LNCaP clone FGC (cell line): ENCODE results near the gene THBS2.
"Not testable (repeated sequence)": the region's sequence is repeated elsewhere in the genome, so short reads cannot be mapped to it uniquely, and the experiment has no call there.

Source experiments
- DNase-seq: peaks from one replicate; pipeline ENCODE4 v3.0.0-alpha.2; 2011; ENCODE audit warnings: low read depth
- H3K4me3 ChIP-seq: 2 replicates; pipeline ENCODE4 v1.5.1; 2011; ENCODE audit warnings: mild to moderate bottlenecking, low read depth, low read length, control low read depth
- TF ChIP-seq, protein P1 (sequence below): IDR thresholded peaks from 2 replicates; pipeline ENCODE4 v1.5.1; 2012; ENCODE audit warnings: mild to moderate bottlenecking; ENCODE audit not compliant: control insufficient read depth, insufficient read depth; ENCODE audit errors: extremely low read depth

THBS2 gene

DNA sequence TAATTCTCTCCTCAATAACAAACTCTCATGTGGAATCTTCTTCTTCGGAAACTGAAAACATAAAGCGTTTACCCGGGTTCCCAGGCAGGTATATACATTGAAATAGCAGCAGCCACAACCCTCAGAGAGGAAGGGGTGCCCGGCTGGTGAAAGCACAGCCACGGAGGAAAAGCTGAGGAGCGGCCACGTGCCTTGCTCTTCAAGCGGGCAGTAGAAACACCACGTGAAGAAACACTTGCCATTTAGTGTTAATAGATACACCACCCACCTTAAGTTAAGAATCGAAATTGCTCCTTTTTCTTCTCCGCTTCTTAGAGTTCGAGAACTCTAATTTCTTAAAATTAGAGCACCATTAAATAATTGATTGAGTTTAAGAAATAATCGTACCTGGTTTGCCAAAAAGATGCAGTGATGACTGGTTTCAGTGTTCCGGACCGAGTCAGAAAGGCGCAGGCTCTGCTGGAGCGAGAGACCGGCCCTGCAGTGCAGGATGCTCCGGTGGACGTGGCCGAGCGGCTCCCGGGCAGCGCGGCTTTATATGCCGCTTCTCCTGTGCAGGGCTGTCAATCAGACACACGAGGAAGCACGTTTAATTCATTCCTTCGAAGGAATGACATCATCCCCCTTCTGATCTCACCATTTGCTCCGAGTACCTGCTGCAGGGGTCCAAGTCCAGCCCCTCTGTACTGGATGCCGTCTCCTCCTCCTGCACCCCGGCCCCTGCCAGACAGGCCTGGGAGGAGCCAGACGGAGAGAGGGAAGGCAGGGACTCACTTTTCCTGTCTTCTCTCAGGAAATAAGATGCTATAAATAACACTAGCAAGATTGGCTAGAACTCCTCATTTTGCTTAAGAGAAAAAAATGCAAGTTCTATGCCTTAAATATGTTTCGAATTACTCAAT lies at the start of gene THBS2:
THBS2 (minus strand) TSS at position 510 of the 902 bp plus-strand sequence. CDS start 3,062 bp downstream, outside the sequence.
- TF ChIP-seq, protein P1, sequence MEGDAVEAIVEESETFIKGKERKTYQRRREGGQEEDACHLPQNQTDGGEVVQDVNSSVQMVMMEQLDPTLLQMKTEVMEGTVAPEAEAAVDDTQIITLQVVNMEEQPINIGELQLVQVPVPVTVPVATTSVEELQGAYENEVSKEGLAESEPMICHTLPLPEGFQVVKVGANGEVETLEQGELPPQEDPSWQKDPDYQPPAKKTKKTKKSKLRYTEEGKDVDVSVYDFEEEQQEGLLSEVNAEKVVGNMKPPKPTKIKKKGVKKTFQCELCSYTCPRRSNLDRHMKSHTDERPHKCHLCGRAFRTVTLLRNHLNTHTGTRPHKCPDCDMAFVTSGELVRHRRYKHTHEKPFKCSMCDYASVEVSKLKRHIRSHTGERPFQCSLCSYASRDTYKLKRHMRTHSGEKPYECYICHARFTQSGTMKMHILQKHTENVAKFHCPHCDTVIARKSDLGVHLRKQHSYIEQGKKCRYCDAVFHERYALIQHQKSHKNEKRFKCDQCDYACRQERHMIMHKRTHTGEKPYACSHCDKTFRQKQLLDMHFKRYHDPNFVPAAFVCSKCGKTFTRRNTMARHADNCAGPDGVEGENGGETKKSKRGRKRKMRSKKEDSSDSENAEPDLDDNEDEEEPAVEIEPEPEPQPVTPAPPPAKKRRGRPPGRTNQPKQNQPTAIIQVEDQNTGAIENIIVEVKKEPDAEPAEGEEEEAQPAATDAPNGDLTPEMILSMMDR: no peak
- H3K4me3 ChIP-seq: no peak within 1 kb of the TSS
- DNase-seq: no peak

DNA sequence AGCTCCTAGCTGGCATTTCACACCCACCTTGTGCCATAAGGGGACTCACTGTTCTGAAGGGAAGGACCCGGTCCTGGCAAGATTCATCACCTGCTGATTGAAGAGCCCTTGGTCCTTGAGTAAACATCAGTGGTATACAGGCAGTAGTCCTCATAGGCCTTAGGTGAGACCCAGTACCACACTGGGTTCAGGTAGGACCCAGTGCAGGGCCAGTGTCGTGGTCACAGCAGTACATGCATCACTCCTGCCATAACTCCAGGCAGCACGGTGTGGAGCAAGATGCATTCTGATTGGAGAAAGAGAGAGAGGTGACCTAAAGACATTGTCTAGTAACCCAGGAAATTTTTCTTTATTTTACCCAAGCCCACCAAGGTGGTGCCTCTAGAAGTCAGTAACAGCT lies 49.1 kb upstream of the THBS2 start:
- H3K4me3 ChIP-seq: no peak overlapping the region
- TF ChIP-seq, protein P1: no peak
- DNase-seq: no peak

GRCh38 chr6:169302255-169302654 lies 48.6 kb upstream of the THBS2 start:
- no peak overlapping the region for H3K4me3 ChIP-seq
- TF ChIP-seq, protein P1: no peak

GRCh38 chr6:169300916-169301315 lies 47.3 kb upstream of the THBS2 start:
- no peak overlapping the region for H3K4me3 ChIP-seq
- no peak for DNase-seq
- TF ChIP-seq, protein P1: no peak

More at GRCh38 chr6:169302255-169302654, 48.6 kb upstream of the THBS2 start:
- no peak for DNase-seq

DNA sequence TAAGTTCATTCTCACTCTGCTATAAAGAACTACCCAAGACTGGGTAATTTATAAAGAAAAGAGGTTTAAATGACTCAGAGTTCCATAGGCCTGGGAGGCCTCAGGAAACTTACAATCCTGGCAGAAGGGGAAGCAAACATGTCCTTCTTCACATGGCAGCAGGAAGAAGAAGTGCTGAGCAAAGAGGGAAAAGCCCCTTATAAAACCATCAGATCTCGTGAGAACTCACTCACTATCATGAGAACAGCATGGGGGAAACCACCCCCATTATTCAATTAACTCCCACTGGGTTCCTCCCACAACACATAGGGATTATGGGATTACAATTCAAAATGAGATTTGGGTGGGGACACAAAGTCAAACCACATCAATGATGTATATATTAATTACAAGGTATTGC lies 45.0 kb upstream of the THBS2 start:
- not testable (repeated sequence) for DNase-seq, H3K4me3 ChIP-seq

- TF ChIP-seq, protein P1: no peak
- H3K4me3 ChIP-seq: no peak overlapping the region
- no peak for DNase-seq
Measured at GRCh38 chr6:169296622-169297021, 43.0 kb upstream of the THBS2 start.

DNA sequence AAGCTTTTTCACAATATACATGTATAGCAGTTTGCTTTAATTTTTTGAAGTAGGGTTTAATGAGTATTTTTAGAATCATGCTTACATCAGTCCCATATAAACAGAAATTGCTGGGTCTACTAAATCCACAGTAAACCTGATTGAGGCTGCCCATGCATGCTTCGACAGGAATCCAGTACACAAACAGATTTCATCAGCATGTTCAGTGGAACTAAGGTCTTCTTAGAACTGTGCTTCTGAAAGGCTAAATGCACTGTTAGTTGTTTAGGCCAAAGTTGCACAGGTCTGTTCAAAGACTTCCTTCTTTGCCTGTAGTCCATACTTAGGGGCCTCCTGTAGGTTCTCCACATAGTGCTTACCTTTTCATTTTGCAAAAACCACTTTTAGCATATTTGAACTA lies 42.5 kb upstream of the THBS2 start:
- no peak for DNase-seq
- TF ChIP-seq, protein P1: no peak
- H3K4me3 ChIP-seq: no peak overlapping the region
